Measurements from ENCODE around the gene SALL3. TPM values are rescaled to one million over a fixed set of nuclear protein-coding genes. Genes with fewer than 3 reads are reported as not detected.

SALL3 gene
- total RNA-seq, 3 donors from 2014 or later (not counting 1 experiment from before 2014, with no cell fraction given): not detected

GRCh38 chr18:79013869-79014268 lies 34.3 kb downstream of the SALL3 start:
- WGBS (ENCODE audit: insufficient coverage): 87% methylated on average over 10 of the region's 10 CpGs
- TF ChIP-seq CTCF (IDR thresholded peaks at IDR 0.05): no peak
- DNase-seq (no peak), ATAC-seq (no peak)
- H3K27ac ChIP-seq (ENCODE audit: low read length): no peak overlapping the region
- no peak overlapping the region for H3K27ac Mint-ChIP-seq
- no peaks in the 10 kb centered on the region for H3K4me1 ChIP-seq (ENCODE audit: control insufficient read depth, insufficient read depth, low read length)
- no peak overlapping the region for H3K4me3 Mint-ChIP-seq
- H3K36me3 Mint-ChIP-seq: no peaks in the 10 kb centered on the region
- H3K36me3 ChIP-seq (ENCODE audit: control insufficient read depth, insufficient read depth, low read length): no peaks in the 10 kb centered on the region
- intact Hi-C loops (cut with micrococcal nuclease): no loop called here
- H3K9me3 ChIP-seq (ENCODE audit: control insufficient read depth, insufficient read depth, low read length): no peaks in the 10 kb centered on the region
- H3K9me3 Mint-ChIP-seq: no peaks in the 10 kb centered on the region
- no peaks in the 10 kb centered on the region for H3K27me3 ChIP-seq (ENCODE audit: control insufficient read depth, insufficient read depth, low read length)
- no peak overlapping the region for H3K4me3 ChIP-seq (ENCODE audit: low read length)
- peaks cover 0 to 4% of the 10 kb centered on the region in 2 donors for H3K4me1 Mint-ChIP-seq
- H3K27me3 Mint-ChIP-seq (ENCODE audit: low read depth in 2 of 2): peaks cover 18 to 21% of the 10 kb centered on the region in 2 donors

- Histone ChIP-seq H3K4me3 (ENCODE audit: low read length) (no peak overlapping the region), H3K27me3 (ENCODE audit: control insufficient read depth, insufficient read depth, low read length) (no peaks in the 10 kb centered on the region), H3K36me3 (ENCODE audit: control insufficient read depth, insufficient read depth, low read length) (no peaks in the 10 kb centered on the region), H3K9me3 (ENCODE audit: control insufficient read depth, insufficient read depth, low read length) (no peaks in the 10 kb centered on the region), H3K27ac (ENCODE audit: low read length) (no peak overlapping the region), H3K4me1 (ENCODE audit: control insufficient read depth, insufficient read depth, low read length) (no peaks in the 10 kb centered on the region)
- no peaks in the 10 kb centered on the region for H3K9me3 Mint-ChIP-seq
- no peak overlapping the region for H3K27ac Mint-ChIP-seq
- 81% methylated on average over 12 of the region's 12 CpGs for WGBS (ENCODE audit: insufficient coverage)
- H3K27me3 Mint-ChIP-seq (ENCODE audit: low read depth in 2 of 2): peaks cover 0 to 15% of the 10 kb centered on the region in 2 donors
- TF ChIP-seq CTCF (IDR thresholded peaks at IDR 0.05): no peak
- H3K36me3 Mint-ChIP-seq: no peaks in the 10 kb centered on the region
- intact Hi-C loops (cut with micrococcal nuclease): no loop called here
- ATAC-seq: no peak
- no peak overlapping the region for H3K4me3 Mint-ChIP-seq
- no peak for DNase-seq
- no peaks in the 10 kb centered on the region for H3K4me1 Mint-ChIP-seq
These were observed 39.3 kb downstream of the SALL3 start for GRCh38 chr18:79018911-79019310.

GRCh38 chr18:79019881-79020280 lies 40.3 kb downstream of the SALL3 start:
- Mint-ChIP-seq H3K27ac (no peak overlapping the region), H3K27me3 (ENCODE audit: low read depth in 2 of 2) (peaks cover 0 to 15% of the 10 kb centered on the region in 2 donors), H3K4me1 (no peaks in the 10 kb centered on the region), H3K4me3 (no peak overlapping the region), H3K36me3 (no peaks in the 10 kb centered on the region), H3K9me3 (no peaks in the 10 kb centered on the region)
- H3K36me3 ChIP-seq (ENCODE audit: control insufficient read depth, insufficient read depth, low read length): no peaks in the 10 kb centered on the region
- DNase-seq (no peak), ATAC-seq (no peak)
- TF ChIP-seq CTCF (IDR thresholded peaks at IDR 0.05): no peak
- no peaks in the 10 kb centered on the region for H3K4me1 ChIP-seq (ENCODE audit: control insufficient read depth, insufficient read depth, low read length)
- no peaks in the 10 kb centered on the region for H3K27me3 ChIP-seq (ENCODE audit: control insufficient read depth, insufficient read depth, low read length)
- intact Hi-C loops (cut with micrococcal nuclease): no loop called here
- no peak overlapping the region for H3K27ac ChIP-seq (ENCODE audit: low read length)
- WGBS (ENCODE audit: insufficient coverage): 82% methylated on average over 7 of the region's 7 CpGs
- no peak overlapping the region for H3K4me3 ChIP-seq (ENCODE audit: low read length)
- H3K9me3 ChIP-seq (ENCODE audit: control insufficient read depth, insufficient read depth, low read length): no peaks in the 10 kb centered on the region

- H3K9me3 Mint-ChIP-seq: peaks cover 0 to under 1% of the 10 kb centered on the region in 2 donors
These were observed 43.0 kb downstream of the SALL3 start for GRCh38 chr18:79022603-79023002.

More at GRCh38 chr18:79022603-79023002, 43.0 kb downstream of the SALL3 start:
- Mint-ChIP-seq H3K4me3 (no peak overlapping the region), H3K4me1 (no peaks in the 10 kb centered on the region), H3K27ac (no peak overlapping the region), H3K36me3 (no peaks in the 10 kb centered on the region), H3K27me3 (ENCODE audit: low read depth in 2 of 2) (peaks cover 0 to 10% of the 10 kb centered on the region in 2 donors)
- Histone ChIP-seq H3K27ac (ENCODE audit: low read length) (no peak overlapping the region), H3K9me3 (ENCODE audit: control insufficient read depth, insufficient read depth, low read length) (no peaks in the 10 kb centered on the region), H3K4me3 (ENCODE audit: low read length) (no peak overlapping the region), H3K4me1 (ENCODE audit: control insufficient read depth, insufficient read depth, low read length) (no peaks in the 10 kb centered on the region), H3K27me3 (ENCODE audit: control insufficient read depth, insufficient read depth, low read length) (no peaks in the 10 kb centered on the region), H3K36me3 (ENCODE audit: control insufficient read depth, insufficient read depth, low read length) (no peaks in the 10 kb centered on the region)
- no peak for ATAC-seq
- intact Hi-C loops (cut with micrococcal nuclease): no loop called here
- no peak for TF ChIP-seq CTCF (IDR thresholded peaks at IDR 0.05)
- WGBS (ENCODE audit: insufficient coverage): 94% methylated on average over 25 of the region's 25 CpGs
- no peak for DNase-seq
